Bronchial epithelial cell (primary cell): Measurements from ENCODE around the gene ACOXL. TPM values are rescaled to one million over a fixed set of nuclear protein-coding genes. Genes with fewer than 3 reads are reported as not detected.

ENCODE experiments used
- DNase-seq: peaks from one replicate; pipeline ENCODE4 v3.0.0-alpha.2; 2010; ENCODE audit warnings: low read depth
- FAIRE-seq: peaks from 2 replicates; lab custom pipeline; 2011; peaks lifted over from hg19 to GRCh38; lab: Jason Lieb, UNC
- H3K27me3 ChIP-seq: 2 replicates; pipeline ENCODE4 v1.5.1; 2011; ENCODE audit warnings: low read length; ENCODE audit not compliant: control insufficient read depth, insufficient read depth
- H3K36me3 ChIP-seq: 2 replicates; pipeline ENCODE4 v1.5.1; 2011; ENCODE audit warnings: low read length; ENCODE audit not compliant: control insufficient read depth, insufficient read depth
- H3K4me3 ChIP-seq: 2 replicates; pipeline ENCODE4 v1.5.1; 2011; ENCODE audit warnings: mild to moderate bottlenecking, low read depth, low read length, control low read depth
- CTCF ChIP-seq: IDR thresholded peaks from 2 replicates; pipeline ENCODE4 v1.5.1; 2011; ENCODE audit warnings: mild to moderate bottlenecking, moderate library complexity, low read length, control low read depth, inconsistent platforms; ENCODE audit not compliant: insufficient read depth, severe bottlenecking
- total RNA-seq: library from RNA; depleted of rRNA; stranded (reverse); fragments of >200 nt; gene quantifications from 2 replicates; pipeline ENCODE4 v1.2.1, GENCODE V29; 2014

The ACOXL gene
- total RNA-seq, 1 donor from 2014 or later = not detected

- DNase-seq (no peak), FAIRE-seq (no peak)
- no peak for TF ChIP-seq CTCF
- H3K27me3 ChIP-seq = peaks cover 2% of the 10 kb centered on the region
- no peak overlapping the region for H3K4me3 ChIP-seq
- H3K36me3 ChIP-seq = no peaks in the 10 kb centered on the region
Observed at GRCh38 chr2:110777531-110778311, 45.3 kb downstream of the ACOXL start.

GRCh38 chr2:110780461-110780860, 48.1 kb downstream of the ACOXL start:
- FAIRE-seq = no peak
- Histone ChIP-seq H3K4me3 (no peak overlapping the region), H3K36me3 (no peaks in the 10 kb centered on the region), H3K27me3 (no peaks in the 10 kb centered on the region)
- DNase-seq = no peak
- no peak for TF ChIP-seq CTCF

GRCh38 chr2:110783196-110783873, 51.0 kb downstream of the ACOXL start:
- Histone ChIP-seq H3K27me3 (no peaks in the 10 kb centered on the region), H3K36me3 (no peaks in the 10 kb centered on the region), H3K4me3 (no peak overlapping the region)
- no peak for TF ChIP-seq CTCF
- FAIRE-seq (no peak), DNase-seq (no peak)

GRCh38 chr2:110784047-110784631, 51.8 kb downstream of the ACOXL start:
- DNase-seq (no peak), FAIRE-seq (no peak)
- H3K4me3 ChIP-seq = no peak overlapping the region
- no peaks in the 10 kb centered on the region for H3K36me3 ChIP-seq
- H3K27me3 ChIP-seq = no peaks in the 10 kb centered on the region
- no peak for TF ChIP-seq CTCF

GRCh38 chr2:110785439-110785838, 53.1 kb downstream of the ACOXL start:
- H3K4me3 ChIP-seq = no peak overlapping the region
- FAIRE-seq (no peak), DNase-seq (no peak)
- no peak for TF ChIP-seq CTCF
- no peaks in the 10 kb centered on the region for H3K27me3 ChIP-seq
- H3K36me3 ChIP-seq = no peaks in the 10 kb centered on the region
